Transverse colon (tissue), 4 donors: ENCODE results near the gene CABP7.

Experiments used
- CTCF ChIP-seq, 5 experiments: fragments of 200-600 bp in 3 of 5; fragments of 450-650 bp in 2 of 5; sonication (generic) in 3 of 5; IDR thresholded peaks; 1 replicate in 2 of 5; 2 replicates in 3 of 5; pipeline ENCODE4 v1.5.1; 2016 to 2017; ENCODE audit warnings: antibody characterized with exemption in 5 of 5, inconsistent platforms in 3 of 5, mild to moderate bottlenecking in 2 of 5, moderate library complexity in 1 of 5
- EP300 ChIP-seq: sonication (generic); formaldehyde crosslinking; IDR thresholded peaks from one replicate; pipeline ENCODE4 v1.6.1; 2017; ENCODE audit warnings: antibody characterized with exemption, low read depth
- POLR2A ChIP-seq: fragments of 450-650 bp; IDR thresholded peaks from one replicate; pipeline ENCODE4 v1.6.1; 2016; ENCODE audit warnings: antibody characterized with exemption, mild to moderate bottlenecking, moderate library complexity
- POLR2AphosphoS5 ChIP-seq, 3 donors: sonication (generic); formaldehyde crosslinking; IDR thresholded peaks; one replicate each; pipeline ENCODE4 v1.6.1; 2016; ENCODE audit warnings: antibody characterized with exemption in 3 of 3

GRCh38 chr22:29755889-29756288 lies 36.1 kb downstream of the CABP7 start:
- TF ChIP-seq CTCF (IDR thresholded peaks at IDR 0.05) (no peak), POLR2AphosphoS5 (IDR thresholded peaks at IDR 0.05) (no peak), POLR2A (no peak), EP300 (no peak)
